Motor neuron (in vitro differentiated cells): ENCODE data around the gene BIK. TPM values are rescaled to one million over a fixed set of nuclear protein-coding genes. Genes with fewer than 3 reads are reported as not detected.
"Not testable (repeated sequence)": the region's sequence is repeated elsewhere in the genome, so short reads cannot be mapped to it uniquely, and the experiment has no call there.

Source experiments
- ATAC-seq, 8 experiments: fragments of 200-7000 bp; cut with Tn5 transposase; replicated peaks in 6 of 8; 2 replicates each; pipeline ENCODE4 v1.8.0; 2021; ENCODE audit warnings: mild to moderate bottlenecking in 8 of 8, moderate library complexity in 8 of 8
- H3K27ac ChIP-seq, 2 donors: fragments of 250-450 bp; sonication (Bioruptor Pico); 2 replicates each; pipeline ENCODE4 v1.9.0; 2021; ENCODE audit warnings: antibody characterized with exemption in 2 of 2, mild to moderate bottlenecking in 2 of 2, moderate library complexity in 1 of 2
- H3K4me1 ChIP-seq, 2 donors: fragments of 250-450 bp; sonication (Bioruptor Pico); replicated peaks in 1 of 2; 2 replicates each; pipeline ENCODE4 v1.6.1; 2021; ENCODE audit warnings: antibody characterized with exemption in 2 of 2, mild to moderate bottlenecking in 2 of 2, moderate library complexity in 1 of 2
- H3K4me3 ChIP-seq, 5 donors: fragments of 250-450 bp; sonication (Bioruptor Pico); 2 replicates each; pipeline ENCODE4 v1.9.0; 2021; ENCODE audit warnings: antibody characterized with exemption in 5 of 5, mild to moderate bottlenecking in 5 of 5, moderate library complexity in 4 of 5
- WGBS, 10 experiments: fragments of 450-650 bp; shearing (Covaris generic); methylation state at CpG; one replicate each; pipeline ENCODE4 v1.0.0; 2022; 5-methylcytosine and 5-hydroxymethylcytosine counted together
- in situ Hi-C, 9 experiments: fragments of 400-800 bp; cut with MboI; loops; one replicate each; pipeline ENCODE4 v1.15.0; 2021; ENCODE audit warnings: low sequenced_read_pairs in 9 of 9, low pct_unique_long_range_greater_than_20kb in 2 of 9; ENCODE audit not compliant: unreplicated experiment in 9 of 9
- total RNA-seq, 8 experiments: library from RNA; unstranded; fragments of 300-600 nt; gene quantifications; 2 replicates each; pipeline versions ENCODE4 v1.2.3 to v1.2.4, GENCODE V29; 2022

Gene BIK
- total RNA-seq, 8 experiments from 2014 or later: 0.32 to 3.0 (median 0.99) TPM

- ATAC-seq: peak in 3 of 8 experiments; percentile 61 to 68 (median 64)
- Histone ChIP-seq H3K4me3 (no peak overlapping the region), H3K27ac (no peak overlapping the region), H3K4me1 (no peaks in the 10 kb centered on the region)
- 7 to 100% (median 93%) methylated on average over 2 to 5 of the region's 6 CpGs; no CpG with 5 or more reads in 3 of the 10 experiments for WGBS, 10 experiments
- in situ Hi-C loops: loop anchor here in 1 of 9 experiments (25.0 kb wide), 1 partner anchor 428 kb away; no protein-coding TSS in a partner anchor
These were observed 20.3 kb upstream of the BIK start for GRCh38 chr22:43090130-43090789.

GRCh38 chr22:43092085-43092484 is 18.5 kb upstream of the BIK start:
- no peak overlapping the region for H3K4me3 ChIP-seq
- no peak overlapping the region for H3K27ac ChIP-seq
- no peak for ATAC-seq
- H3K4me1 ChIP-seq: no peaks in the 10 kb centered on the region
- WGBS, 10 experiments: 58 to 100% (median 78%) methylated on average over 1 to 9 of the region's 9 CpGs; no CpG with 5 or more reads in 1 of the 10 experiments
- in situ Hi-C loops: loop anchor here in 1 of 9 experiments (25.0 kb wide), 1 partner anchor 430 kb away; no protein-coding TSS in a partner anchor

DNA sequence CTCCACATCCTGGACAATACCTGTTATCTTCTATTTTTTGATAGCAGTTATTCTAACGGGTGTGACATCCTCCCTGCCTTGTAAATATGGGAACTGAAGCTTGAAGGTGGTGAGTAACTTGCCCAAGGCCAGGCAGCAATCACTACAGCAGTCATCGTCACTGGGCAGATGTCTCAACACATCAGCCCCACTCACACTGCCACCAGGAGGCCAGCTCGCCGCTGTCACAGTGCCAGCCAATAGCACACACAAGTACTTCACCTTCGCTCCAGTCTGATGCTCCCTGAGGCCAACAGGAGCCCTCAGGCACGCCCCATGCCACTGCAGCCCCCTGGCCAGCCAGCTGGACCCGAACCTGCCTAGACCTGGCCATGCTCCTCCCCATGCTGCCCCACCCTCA is 16.5 kb upstream of the BIK start:
- peak in 2 of 8 experiments; percentile 2 to 25 for ATAC-seq
- 0 to 82% methylated on average over 1 to 4 of the region's 7 CpGs; no CpG with 5 or more reads in 8 of the 10 experiments for WGBS, 10 experiments
- H3K4me1 ChIP-seq: no peaks in the 10 kb centered on the region
- no peak overlapping the region for H3K4me3 ChIP-seq
- in situ Hi-C loops: loop anchor here in 1 of 9 experiments (25.0 kb wide), 1 partner anchor 432 kb away; no protein-coding TSS in a partner anchor
- H3K27ac ChIP-seq: no peak overlapping the region

- Histone ChIP-seq H3K27ac (no peak overlapping the region), H3K4me1 (no peaks in the 10 kb centered on the region), H3K4me3 (no peak overlapping the region)
- ATAC-seq: no peak
- 70 to 100% (median 100%) methylated on average over 1 to 2 of the region's 4 CpGs; no CpG with 5 or more reads in 5 of the 10 experiments for WGBS, 10 experiments
- in situ Hi-C loops: loop anchor here in 1 of 9 experiments (25.0 kb wide), 1 partner anchor 432 kb away; no protein-coding TSS in a partner anchor
These were observed 16.0 kb upstream of the BIK start for GRCh38 chr22:43094551-43094950.

DNA sequence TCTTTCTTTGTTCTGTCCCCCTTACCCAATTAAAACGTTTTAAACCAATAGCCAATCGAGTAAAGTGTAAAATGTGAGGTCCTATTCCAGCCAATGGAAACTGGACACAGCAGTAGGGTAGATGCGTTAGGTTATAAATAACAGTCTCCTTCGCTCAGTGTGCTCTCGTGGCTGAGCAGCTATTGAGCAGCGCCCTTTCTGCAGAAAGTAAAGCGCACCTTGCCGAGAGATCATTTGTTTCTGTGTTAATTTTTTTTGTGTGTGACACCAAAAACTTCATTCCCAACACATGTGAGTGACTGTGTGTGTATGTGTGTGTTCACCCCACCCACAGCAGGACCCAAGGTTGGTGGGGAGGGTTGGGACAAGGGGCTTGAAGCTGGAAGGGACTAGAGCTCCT is 14.1 kb upstream of the BIK start:
- WGBS, 10 experiments: 71 to 100% (median 82%) methylated on average over 2 to 6 of the region's 8 CpGs; no CpG with 5 or more reads in 4 of the 10 experiments
- Histone ChIP-seq H3K27ac (no peak overlapping the region), H3K4me3 (no peak overlapping the region), H3K4me1 (peaks cover 0 to 4% of the 10 kb centered on the region in 2 donors)
- in situ Hi-C loops: loop anchor here in 1 of 9 experiments (25.0 kb wide), 1 partner anchor 434 kb away; no protein-coding TSS in a partner anchor
- no peak for ATAC-seq

DNA sequence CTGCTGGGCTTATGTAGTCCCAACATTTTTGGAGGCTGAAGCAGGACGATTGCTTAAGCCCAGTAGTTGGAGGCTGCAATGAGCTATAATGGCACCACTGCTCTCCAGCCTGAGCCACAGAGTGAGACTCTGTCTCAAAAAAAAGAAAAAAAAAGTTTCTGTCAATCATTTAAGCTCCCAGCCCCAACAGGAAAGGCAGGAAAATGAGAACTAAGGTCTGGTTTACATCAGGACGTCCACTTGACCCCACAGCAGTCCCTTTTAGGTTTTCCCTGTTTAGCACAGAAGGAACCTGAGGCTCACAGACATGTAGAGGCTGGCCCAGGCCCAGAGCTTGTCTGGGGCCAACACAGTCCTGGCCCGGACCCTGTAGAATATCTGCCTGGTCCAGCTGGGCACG is 12.2 kb upstream of the BIK start:
- ATAC-seq: no peak
- in situ Hi-C loops: loop anchor here in 1 of 9 experiments (25.0 kb wide), 1 partner anchor 436 kb away; no protein-coding TSS in a partner anchor
- H3K27ac ChIP-seq: no peak overlapping the region
- WGBS, 10 experiments: 20 to 100% (median 71%) methylated on average over 1 to 3 of the region's 4 CpGs; no CpG with 5 or more reads in 3 of the 10 experiments
- H3K4me1 ChIP-seq: peaks cover 4 to 5% of the 10 kb centered on the region in 2 donors
- no peak overlapping the region for H3K4me3 ChIP-seq

DNA sequence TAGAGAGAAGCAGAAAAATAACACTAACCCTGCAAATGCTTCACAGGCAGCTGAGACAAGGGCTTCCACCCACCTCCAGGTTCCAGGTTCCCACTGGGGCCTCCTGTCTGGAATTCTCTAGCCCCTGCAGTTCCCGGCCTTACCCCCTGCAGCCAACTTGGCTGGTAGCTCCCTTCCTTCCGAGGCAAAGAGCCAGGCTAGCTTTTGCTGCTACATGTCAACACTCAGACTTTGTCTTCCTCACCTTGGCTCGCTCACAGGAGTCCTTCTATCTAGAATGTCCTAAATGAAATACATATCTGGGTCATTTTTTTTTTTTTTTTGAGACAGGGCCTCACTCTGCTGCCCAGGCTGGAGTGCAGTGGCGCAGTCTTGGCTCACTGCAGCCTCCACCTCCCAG is 11.5 kb upstream of the BIK start:
- ATAC-seq: no peak
- no peak overlapping the region for H3K4me3 ChIP-seq
- peaks cover 12% of the 10 kb centered on the region in 2 donors for H3K4me1 ChIP-seq
- in situ Hi-C loops: loop anchor here in 1 of 9 experiments (25.0 kb wide), 1 partner anchor 437 kb away; no protein-coding TSS in a partner anchor
- WGBS, 10 experiments: 78 to 100% (median 93%) methylated on average over 1 to 3 of the region's 4 CpGs; no CpG with 5 or more reads in 4 of the 10 experiments
- no peak overlapping the region for H3K27ac ChIP-seq

DNA sequence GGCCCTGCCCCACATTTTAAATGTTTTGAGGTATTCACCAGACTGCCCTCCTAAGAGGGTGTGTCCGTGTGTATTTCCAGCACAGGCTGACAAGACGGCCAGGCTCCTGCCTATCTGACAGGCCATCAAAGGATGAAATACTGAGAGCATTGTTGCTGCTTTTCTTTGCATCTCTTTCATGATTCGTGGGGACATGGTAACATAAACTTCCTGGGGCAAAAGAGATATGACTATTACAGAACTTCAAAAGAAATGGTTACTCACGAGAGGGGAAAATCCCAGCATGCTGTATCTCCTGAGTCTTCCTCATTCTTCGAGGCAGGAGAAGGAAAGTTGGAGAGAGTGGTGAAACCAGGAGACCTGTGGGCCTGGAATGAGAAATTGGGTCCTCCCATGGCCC is 10.3 kb upstream of the BIK start:
- 30 to 61% (median 51%) methylated on average over 1 to 4 of the region's 5 CpGs; no CpG with 5 or more reads in 2 of the 10 experiments for WGBS, 10 experiments
- Histone ChIP-seq H3K4me1 (peaks cover 19 to 20% of the 10 kb centered on the region in 2 donors), H3K4me3 (no peak overlapping the region), H3K27ac (no peak overlapping the region)
- peak in 2 of 8 experiments; percentile 16 to 36 for ATAC-seq
- in situ Hi-C loops: no loop called here

- peaks cover 19 to 20% of the 10 kb centered on the region in 2 donors for H3K4me1 ChIP-seq
- H3K4me3 ChIP-seq: no peak overlapping the region
- in situ Hi-C loops: no loop called here
- no peak for ATAC-seq
- no peak overlapping the region for H3K27ac ChIP-seq
- 40 to 82% (median 69%) methylated on average over 1 to 3 of the region's 7 CpGs; no CpG with 5 or more reads in 6 of the 10 experiments for WGBS, 10 experiments
These were observed 9.2 kb upstream of the BIK start for GRCh38 chr22:43101306-43101705.

DNA sequence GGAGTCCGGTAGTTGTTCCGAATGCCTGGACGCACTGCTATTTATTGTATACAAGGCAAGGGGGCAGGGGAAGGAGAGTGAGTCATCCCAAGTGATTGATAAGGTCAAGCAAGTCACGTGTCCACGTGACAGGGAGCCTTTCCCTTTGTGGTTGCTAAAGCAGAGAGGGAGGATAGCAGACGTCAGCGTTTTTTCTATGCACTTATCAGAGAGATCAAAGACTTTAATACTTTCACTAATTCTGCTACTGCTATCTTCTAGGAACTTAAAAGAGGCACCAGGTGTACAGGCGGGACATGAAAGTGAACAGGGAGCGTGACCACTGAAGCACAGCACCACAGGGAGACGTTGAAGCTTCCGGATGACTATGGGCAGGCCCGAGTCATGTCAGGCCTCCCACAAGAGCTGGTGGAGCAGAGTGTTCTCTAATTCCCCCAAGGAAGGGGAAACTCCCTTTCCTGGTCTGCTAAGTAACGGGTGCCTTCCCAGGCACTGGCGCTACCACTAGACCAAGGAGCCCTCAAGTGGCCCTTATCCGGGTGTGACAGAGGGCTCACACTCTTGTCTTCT is 6.4 kb upstream of the BIK start:
- in situ Hi-C loops, H3K4me3 ChIP-seq: not testable (repeated sequence)
- 12 to 97% (median 42%) methylated on average over 2 to 12 of the region's 15 CpGs; no CpG with 5 or more reads in 1 of the 10 experiments for WGBS, 10 experiments
- H3K27ac ChIP-seq: peak overlapping the region; percentile 59 to 75
- peaks cover 19 to 20% of the 10 kb centered on the region in 2 donors for H3K4me1 ChIP-seq
- peak in 6 of 8 experiments; percentile 43 to 87 (median 79) for ATAC-seq

DNA sequence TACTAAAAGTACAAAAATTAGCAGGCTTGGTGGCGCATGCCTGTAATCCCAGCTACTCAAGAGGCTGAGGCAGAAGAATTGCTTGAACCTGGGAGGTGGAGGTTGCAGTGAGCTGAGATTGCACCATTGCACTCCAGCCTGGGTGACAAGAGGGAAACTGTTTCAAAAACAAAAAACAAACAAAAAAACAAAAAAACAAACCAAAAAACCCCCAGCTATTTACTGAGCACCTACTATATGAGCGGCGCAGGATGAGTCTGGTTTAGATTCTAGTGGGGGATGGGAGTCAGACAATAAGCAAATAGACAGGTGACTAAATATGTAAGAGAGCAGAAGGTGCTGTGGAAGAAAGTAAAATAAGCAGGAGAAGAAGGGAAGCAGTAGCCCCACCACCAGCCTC is 5.6 kb upstream of the BIK start:
- in situ Hi-C loops, ATAC-seq, H3K4me3 ChIP-seq: not testable (repeated sequence)
- peak overlapping the region; percentile 39 to 59 for H3K27ac ChIP-seq
- peaks cover 19% of the 10 kb centered on the region in 2 donors for H3K4me1 ChIP-seq
- WGBS, 10 experiments: 94 to 100% (median 100%) methylated on average over 1 to 3 of the region's 3 CpGs; no CpG with 5 or more reads in 2 of the 10 experiments

GRCh38 chr22:43106302-43106701 is 4.2 kb upstream of the BIK start:
- in situ Hi-C loops: no loop called here
- 65 to 100% (median 90%) methylated on average over 1 to 6 of the region's 8 CpGs; no CpG with 5 or more reads in 3 of the 10 experiments for WGBS, 10 experiments
- ATAC-seq: no peak
- no peak overlapping the region for H3K27ac ChIP-seq
- peaks cover 16 to 19% of the 10 kb centered on the region in 2 donors for H3K4me1 ChIP-seq
- H3K4me3 ChIP-seq: no peak overlapping the region

GRCh38 chr22:43109511-43109910 is 1.0 kb upstream of the BIK start:
- no peak for ATAC-seq
- no peak overlapping the region for H3K4me3 ChIP-seq
- H3K4me1 ChIP-seq: peaks cover 3 to 4% of the 10 kb centered on the region in 2 donors
- in situ Hi-C loops: no loop called here
- H3K27ac ChIP-seq: no peak overlapping the region
- WGBS, 10 experiments: 0 to 92% (median 60%) methylated on average over 2 to 4 of the region's 5 CpGs; no CpG with 5 or more reads in 3 of the 10 experiments
